HG02943 (cell line): ENCODE data around the gene CEACAM19.

Source experiments
- ATAC-seq: cut with Tn5 transposase; IDR thresholded peaks from one replicate; pipeline ENCODE4 v1.9.1; 2021; ENCODE audit warnings: mild to moderate bottlenecking, low read depth, moderate library complexity; ENCODE audit not compliant: unreplicated experiment

Gene CEACAM19

DNA sequence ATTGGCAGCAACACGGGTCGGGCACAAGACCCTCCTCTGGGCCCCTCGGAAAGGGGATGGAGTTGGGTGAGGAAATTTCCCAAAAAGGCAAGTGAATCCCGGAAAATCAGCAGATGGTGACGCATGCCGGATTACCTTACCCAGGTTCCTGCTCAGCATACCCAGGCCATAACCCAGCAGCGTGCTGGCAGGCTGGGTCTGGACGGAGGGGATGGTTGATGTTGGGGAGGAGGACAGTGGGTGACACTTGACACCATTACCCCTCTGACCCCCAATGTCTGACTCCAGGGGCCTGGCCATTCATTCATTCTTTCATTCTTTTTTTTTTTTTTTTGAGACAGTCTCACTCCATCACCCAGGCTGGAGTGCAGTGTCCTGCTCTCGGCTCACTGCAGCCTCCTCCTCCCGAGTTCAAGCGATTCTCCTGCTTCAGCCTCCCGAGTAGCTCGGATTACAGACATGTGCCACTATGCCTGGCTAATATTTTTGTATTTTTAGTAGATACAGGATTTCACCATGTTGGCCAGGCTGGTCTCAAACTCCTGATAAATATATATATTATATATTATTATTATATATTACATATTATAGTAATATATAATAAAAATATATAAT, 26.8 kb upstream of the CEACAM19 start:
- ATAC-seq = no peak

DNA sequence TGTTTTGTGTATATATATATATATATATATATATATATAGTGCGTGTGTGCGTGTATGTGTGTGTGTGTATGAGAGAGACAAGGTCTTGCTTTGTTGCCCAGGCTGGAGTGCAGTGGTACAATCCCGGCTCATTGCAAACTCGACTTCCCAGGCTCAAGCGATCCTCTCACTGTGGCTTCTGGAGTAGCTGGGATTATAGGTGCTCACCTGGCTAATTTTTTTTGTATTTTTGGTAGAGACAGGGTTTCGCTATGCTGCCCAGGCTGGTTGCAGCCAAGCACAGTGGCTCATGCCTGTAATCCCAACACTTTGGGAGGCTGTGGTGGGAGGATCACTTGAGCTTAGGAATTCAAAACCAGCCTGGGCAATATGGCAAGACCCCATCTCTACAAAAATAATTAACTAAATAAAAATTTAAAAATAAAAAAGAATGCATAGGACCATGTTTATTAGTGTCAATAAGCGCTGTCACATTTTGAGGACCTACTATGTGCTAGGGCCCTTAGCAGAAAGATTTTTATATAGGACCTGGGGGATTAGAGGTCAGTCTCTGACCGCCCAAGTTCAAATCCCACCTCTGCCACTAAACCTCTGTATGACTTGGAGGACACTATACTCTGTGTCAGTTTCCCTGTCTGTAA, 25.8 kb upstream of the CEACAM19 start:
- no peak for ATAC-seq

DNA sequence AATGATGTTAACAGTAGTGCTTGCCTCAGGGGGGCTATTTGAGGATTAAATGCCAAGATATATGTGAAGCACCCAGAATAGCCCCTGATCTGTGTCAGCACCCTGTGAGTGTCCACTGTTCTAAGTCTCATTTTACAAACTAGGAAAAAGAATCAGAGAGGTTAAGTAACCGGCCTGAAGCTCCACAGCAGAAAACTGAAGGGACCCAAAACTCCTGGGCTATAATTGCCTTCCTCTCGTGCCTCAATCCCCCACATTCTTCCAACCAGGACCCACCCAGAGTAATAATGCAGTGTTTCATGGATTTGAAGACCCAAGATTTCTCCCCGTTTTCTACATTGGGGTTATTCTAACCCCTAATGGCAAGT, 25.2 kb upstream of the CEACAM19 start:
- no peak for ATAC-seq

DNA sequence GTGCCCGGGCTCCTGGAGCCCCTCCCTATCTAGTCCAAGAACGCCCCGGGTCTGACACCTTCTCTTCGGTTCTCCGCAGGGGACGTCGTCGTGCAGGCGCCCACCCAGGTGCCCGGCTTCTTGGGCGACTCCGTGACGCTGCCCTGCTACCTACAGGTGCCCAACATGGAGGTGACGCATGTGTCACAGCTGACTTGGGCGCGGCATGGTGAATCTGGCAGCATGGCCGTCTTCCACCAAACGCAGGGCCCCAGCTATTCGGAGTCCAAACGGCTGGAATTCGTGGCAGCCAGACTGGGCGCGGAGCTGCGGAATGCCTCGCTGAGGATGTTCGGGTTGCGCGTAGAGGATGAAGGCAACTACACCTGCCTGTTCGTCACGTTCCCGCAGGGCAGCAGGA, 24.1 kb upstream of the CEACAM19 start:
- no peak for ATAC-seq

DNA sequence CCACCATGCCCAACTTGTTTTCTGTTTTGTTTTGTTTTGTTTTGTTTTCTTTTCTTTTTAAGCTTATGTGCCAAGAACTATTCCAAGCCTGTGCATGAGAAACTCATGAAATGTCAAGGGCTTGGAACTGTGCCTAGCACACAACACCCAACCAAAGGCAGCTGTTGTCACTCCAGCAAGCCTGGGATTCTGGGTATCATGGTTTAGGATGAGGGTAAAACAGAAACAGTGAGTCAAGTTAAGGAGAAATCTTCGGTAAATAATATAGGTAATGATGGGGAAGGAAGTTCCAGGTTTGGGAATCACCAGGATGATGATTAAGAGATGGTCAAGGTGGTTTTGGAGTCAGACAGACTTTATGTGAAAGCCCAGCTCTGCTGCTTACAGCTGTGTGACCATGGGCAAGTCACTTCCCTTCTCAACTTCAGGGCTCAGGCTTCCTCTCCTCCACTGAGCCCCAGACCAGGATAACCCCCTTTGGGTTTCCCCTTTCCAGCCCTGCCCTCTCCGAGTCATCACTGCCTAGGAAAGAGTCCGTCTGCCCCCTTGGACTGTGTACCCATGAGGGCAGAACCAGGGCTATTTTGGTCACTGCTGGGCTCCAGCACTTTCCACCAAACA, 22.5 kb upstream of the CEACAM19 start:
- no peak for ATAC-seq

DNA sequence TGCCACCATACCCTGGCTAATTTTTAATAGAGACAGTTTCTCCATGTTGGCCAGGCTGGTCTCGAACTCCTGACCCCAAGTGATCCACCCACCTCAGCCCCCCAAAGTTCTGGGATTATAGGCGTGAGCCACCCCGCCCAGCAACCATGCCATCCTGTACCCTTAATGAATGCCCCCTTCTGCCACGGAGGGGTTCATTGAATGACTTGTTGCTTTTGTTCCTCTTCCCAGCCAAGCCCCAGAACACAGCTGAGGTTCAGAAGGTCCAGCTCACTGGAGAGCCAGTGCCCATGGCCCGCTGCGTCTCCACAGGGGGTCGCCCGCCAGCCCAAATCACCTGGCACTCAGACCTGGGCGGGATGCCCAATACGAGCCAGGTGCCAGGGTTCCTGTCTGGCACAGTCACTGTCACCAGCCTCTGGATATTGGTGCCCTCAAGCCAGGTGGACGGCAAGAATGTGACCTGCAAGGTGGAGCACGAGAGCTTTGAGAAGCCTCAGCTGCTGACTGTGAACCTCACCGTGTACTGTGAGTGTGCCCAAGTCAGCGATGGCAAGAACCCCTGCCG, 21.6 kb upstream of the CEACAM19 start:
- no peak for ATAC-seq

DNA sequence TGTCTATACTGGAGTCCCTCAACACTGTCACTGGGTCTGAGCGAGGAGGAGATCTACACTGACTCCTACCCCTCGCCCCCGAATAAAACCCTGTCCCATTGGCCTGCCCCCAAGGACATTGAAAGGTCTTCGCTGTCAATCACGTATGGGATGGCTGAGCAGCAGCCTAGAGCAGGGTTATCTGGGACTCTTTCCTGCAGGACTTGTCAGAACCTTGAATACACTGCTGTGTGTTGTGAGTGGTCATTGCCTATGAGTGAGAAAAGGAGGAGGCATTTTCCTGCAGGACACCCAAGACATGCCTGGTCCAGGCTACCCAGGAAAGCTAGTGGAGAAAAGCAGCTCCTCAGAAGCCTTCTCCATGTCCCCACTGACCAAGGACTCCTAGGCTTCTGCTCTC, 17.9 kb upstream of the CEACAM19 start:
- no peak for ATAC-seq

DNA sequence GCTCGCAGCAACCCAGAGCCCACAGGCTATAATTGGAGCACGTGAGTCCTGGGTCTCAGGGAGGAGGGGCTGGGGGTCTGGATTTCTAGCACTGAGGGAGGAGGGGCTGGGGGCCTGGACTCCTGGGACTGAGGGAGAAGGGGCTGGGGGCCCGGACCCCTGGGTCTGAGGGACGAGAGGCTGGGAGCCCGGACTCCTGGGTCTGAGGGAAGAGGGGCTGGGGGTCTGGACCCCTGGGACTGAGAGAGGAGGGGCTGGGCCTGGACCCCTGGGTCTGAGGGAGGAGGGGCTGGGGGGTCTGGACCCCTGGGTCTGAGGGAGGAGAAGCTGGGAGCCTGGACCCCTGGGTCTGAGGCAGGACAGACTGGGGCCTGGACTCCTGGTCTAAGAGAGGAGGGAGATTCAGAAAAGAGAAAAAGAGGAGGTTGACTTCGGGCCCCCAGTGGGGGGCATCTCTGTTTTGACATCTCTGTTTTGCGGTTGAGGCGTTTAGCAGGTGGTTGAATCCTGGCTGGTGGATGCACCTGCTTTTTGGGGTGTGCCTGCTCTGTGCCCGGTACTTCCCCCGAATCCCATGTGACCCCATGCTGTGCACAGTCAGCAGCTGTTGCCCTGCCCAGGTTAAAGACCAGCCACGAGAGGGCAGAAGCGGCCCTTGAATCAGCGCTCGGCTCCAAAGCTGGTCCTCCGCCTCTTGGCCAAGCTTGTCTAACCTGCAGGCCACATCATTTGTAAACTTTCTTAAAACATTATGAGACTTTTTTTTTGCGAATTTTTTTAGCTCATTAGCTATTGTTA, 17.1 kb upstream of the CEACAM19 start:
- peak; percentile 87 for ATAC-seq

DNA sequence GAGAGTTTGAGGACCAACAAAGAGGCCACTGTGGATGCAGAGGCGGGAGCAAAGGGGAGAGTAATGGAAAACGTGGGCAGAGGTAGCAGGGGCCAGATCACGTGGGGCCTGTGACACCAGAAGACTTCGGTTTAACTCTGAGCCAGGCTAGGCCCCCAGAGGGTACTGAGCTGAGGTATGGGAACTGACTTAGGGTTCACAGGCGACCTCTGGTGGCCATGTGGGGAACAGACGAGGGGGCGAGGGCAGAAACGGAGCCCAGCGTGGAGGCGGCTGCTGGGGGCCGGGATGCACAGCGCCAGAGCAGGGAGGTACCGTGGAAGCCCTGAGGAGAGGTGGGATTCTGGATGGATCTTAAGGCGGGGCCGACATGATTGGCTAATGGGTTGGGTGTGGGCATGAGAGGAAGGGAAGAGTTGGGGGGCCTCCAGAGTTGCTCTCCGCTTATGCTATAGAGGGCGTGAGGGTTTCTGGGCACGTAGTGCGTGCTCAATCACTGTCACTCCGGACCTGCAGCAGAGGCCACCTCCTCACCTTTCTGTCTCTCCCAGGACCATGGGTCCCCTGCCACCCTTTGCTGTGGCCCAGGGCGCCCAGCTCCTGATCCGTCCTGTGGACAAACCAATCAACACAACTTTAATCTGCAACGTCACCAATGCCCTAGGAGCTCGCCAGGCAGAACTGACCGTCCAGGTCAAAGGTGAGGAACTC, 13.9 kb upstream of the CEACAM19 start:
- ATAC-seq = no peak

DNA sequence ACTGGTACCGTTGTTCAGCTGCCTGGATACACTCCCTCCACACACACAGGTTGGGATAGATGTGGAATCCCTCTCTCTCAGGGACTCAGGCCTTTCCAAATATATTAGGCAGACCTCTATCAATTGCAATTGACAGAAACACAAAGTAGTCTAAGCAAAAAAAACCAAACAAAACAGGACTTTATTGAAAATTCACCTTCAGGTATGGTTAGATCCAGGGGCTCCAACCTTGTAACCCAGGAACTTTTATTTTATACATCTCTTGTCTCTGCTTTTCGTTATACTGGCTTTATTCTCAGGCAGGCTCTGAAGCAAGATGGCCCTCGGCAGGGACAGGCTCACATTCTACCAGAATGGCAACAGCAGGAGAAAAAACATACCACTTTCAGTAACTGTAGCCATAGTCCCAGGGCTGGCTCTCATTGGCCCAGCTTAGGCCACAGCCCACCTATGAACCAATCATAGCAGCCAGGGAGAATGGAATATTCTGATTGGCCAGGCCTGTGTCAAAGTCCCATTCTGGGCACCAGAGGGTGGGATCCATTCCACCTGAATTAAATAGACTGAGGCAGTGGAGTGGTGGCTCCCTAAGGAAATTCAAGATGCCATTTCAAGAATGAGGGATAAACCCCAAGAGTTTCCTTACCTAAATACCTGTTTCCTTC, 13.1 kb upstream of the CEACAM19 start:
- ATAC-seq = no peak

DNA sequence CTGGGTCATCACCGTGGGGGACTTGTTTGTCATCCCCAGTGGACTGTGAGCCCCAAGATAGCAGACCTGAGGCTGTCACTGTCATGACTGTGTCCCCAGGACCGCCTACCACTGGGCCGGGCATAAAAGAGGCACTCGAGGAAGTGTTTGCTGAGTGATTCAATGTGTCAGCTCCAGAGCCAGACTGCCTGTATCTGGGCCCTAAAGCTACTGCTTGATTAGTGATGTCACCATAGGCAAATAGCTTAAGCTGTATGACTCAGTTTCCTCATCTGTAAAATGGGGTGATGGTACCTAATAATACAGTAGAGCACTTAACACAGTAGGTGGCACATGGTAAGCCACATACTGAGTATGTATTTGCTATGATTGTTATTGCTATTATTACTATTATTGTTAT, 11.2 kb upstream of the CEACAM19 start:
- ATAC-seq = no peak

DNA sequence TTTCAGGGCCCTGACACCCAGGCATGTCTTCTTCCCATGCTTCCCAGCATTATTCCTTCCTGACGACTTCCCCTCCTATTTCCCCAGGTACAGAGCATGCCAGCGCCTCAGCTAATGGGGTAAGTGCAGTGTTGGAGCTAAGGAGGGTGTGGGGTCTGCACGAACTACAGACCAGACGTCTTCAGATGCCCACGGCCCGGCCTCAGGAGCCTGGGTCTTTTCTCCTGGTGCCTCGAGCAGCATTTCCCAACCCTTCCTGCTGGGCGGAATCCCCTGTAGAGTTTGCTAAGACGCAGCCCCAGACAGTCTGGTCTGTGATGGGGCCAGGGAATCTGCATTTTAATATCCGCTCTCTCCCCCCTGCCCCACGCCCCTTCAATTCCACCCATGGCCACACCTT, 10.1 kb upstream of the CEACAM19 start:
- no peak for ATAC-seq

DNA sequence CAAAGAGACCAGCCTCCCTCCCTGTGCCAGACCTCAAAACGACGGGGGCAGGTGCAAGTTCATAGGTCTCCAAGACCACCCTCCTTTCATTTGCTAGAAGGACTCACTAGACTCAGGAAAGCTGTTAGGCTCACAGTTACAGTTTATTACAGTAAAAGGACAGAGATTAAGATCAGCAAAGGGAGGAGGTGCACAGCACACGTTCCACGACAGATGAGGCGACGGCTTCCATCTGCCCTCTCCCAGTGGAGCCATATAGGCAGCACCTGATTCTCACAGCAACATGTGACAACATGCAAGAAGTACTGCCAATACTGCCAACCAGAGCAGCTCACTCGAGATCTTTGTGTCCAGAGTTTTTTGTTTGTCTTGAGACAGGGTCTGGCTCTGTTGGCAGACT, 9.4 kb upstream of the CEACAM19 start:
- no peak for ATAC-seq

DNA sequence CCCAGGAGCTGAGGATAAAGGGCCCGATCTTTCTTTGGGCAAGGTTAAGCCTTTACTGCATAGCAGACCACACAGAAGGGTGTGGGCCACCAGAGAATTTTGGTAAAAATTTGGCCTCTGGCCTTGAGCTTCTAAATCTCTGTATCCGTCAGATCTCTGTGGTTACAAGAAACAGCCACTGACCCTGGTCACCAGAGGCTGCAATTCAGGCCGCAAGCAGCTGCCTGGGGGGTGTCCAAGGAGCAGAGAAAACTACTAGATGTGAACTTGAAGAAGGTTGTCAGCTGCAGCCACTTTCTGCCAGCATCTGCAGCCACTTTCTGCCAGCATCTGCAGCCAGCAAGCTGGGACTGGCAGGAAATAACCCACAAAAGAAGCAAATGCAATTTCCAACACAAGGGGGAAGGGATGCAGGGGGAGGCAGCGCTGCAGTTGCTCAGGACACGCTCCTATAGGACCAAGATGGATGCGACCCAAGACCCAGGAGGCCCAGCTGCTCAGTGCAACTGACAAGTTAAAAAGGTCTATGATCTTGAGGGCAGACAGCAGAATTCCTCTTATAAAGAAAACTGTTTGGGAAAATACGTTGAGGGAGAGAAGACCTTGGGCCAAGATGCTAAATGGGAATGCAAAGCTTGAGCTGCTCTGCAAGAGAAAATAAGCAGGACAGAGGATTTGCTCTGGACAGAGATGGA, 8.4 kb upstream of the CEACAM19 start:
- ATAC-seq = no peak

DNA sequence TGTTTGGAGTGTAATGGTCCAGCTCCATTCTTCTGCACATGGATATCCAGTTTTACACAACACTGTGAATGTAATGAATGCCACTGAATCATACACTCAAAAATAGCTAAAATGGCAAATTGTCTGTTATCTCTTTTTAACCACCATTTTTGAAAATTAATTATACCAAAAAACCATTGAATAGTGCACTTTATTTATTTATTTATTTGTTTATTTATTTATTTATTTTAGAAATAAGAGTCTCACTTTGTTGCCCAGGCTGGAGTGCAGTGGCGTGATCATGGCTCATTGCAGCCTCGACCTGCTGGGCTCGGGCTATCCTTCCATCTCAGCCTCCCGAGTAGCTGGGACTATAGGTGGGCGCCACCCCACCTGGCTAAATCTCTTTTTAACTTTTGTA, 7.3 kb upstream of the CEACAM19 start:
- no peak for ATAC-seq

DNA sequence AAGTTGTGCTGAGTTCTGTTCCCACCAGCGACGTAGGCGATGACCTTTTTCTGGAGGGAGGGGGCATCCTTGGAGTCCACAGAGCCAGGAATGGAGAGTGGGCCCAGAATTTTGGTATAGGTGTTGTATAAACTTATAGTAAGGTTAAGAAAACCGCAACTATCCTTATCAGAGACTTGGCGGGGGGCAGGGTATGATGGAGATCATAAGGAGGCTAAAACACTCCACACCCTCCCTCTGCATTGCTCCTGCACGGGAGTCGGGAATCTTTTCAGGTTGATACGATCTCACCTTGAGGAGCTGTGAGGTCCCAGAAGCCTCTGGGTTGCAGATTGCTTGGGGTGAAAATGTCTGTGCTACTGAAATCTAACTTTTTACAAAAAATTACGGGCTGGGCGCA, 6.3 kb upstream of the CEACAM19 start:
- no peak for ATAC-seq

DNA sequence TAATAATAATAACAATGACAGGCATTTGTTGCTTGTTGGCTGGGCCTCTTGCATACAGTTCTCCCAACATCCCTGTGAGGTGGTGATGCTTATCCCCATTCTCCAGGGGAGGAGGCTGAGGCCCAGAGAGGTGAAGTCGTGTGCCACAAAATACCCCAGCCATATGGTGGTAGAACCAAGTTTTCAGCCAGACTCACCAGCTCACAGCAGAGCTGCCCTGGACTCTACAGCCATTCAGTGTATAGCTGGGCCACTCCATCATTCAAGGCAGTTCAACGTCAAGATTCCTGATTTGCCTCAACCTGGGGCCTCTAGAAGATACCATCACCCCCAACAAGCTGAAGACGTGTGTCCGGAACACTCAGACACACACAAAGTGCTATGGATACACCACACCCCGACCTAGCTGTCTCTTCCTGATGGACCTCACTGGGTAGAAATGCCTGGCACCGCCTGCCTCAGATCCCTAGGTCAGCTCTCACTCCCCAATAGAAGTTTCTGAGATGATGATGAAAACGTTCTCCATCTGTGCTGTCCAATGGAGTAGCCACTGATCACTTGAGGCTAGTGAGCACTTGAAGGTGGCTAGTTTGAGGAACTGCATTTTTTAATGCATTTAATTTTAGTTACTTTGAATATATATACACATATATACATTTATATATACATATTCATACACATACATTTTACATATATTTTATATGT, 4.3 kb upstream of the CEACAM19 start:
- ATAC-seq = no peak

DNA sequence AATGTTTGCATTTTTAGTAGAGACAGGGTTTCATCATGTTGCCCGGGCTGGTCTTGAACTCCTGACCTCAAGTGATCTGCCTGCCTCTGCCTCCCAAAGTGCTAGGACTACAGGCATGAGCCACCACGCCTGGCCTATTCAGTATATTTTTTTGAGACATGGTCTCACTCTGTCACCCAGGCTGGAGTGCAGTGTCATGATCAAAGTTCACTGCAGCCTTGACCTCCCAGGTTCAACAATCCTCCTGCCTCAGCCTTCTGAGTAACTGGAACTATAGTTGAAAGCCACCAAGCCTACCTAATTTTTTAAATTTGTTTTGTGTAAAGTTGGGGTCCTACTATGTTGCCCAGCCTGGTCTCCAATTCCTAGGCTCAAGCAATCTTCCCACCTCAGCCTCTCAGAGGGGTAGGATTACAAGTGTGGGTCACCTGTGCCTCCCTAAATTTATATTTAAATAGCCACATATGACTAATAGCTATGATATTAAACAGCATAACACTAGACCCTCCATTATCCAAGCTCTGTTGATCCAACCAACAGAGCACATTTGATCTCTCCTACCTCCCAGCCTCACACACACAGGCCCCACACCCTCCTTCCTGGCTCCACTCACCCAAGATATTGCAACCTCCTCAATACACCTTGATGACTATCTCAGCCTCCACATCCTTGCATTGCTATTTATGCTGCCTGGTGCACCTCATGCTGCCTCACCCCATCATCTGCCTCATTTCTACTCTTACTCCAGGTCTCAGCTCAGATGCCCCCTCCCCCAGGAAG, 2.1 kb upstream of the CEACAM19 start:
- no peak for ATAC-seq
